Tibial nerve (tissue), 4 donors: Measurements from ENCODE around the gene AFMID.

ENCODE experiments used
- EP300 ChIP-seq, 2 donors: sonication (generic); formaldehyde crosslinking; IDR thresholded peaks; one replicate each; pipeline ENCODE4 v1.6.1; 2017; ENCODE audit warnings: antibody characterized with exemption in 2 of 2, mild to moderate bottlenecking in 1 of 2
- POLR2A ChIP-seq, 2 donors: fragments of 450-650 bp; IDR thresholded peaks; one replicate each; pipeline ENCODE4 v1.6.1; 2017; ENCODE audit warnings: antibody characterized with exemption in 2 of 2, mild to moderate bottlenecking in 2 of 2, moderate library complexity in 2 of 2
- TF ChIP-seq, protein P1 (sequence below), 5 experiments: fragments of 200-600 bp in 3 of 5; fragments of 450-650 bp in 2 of 5; sonication (generic) in 3 of 5; IDR thresholded peaks; one replicate each; pipeline ENCODE4 v1.5.1; 2016 to 2019; ENCODE audit warnings: antibody characterized with exemption in 5 of 5, mild to moderate bottlenecking in 3 of 5, moderate library complexity in 2 of 5

DNA sequence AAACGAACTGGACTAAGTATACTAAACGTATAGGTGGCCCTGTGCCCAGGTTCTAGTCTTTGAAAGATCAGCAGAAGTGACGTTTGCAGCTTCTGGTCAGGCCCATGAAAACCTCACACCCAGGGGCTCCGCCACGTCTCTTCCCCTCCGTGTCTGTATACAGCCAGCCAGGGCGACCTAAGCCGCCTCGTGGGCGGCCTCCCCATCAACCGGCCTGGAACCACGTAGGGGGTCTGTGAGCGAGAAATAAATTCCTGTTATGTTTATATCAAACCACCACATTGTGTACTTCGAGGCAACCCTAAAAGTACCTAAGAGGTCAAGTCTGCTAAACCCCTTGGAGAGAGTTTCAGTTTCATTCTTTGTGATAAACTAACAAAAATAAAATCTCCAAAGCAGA is 7.1 kb upstream of the AFMID start:
- TF ChIP-seq, protein P1, sequence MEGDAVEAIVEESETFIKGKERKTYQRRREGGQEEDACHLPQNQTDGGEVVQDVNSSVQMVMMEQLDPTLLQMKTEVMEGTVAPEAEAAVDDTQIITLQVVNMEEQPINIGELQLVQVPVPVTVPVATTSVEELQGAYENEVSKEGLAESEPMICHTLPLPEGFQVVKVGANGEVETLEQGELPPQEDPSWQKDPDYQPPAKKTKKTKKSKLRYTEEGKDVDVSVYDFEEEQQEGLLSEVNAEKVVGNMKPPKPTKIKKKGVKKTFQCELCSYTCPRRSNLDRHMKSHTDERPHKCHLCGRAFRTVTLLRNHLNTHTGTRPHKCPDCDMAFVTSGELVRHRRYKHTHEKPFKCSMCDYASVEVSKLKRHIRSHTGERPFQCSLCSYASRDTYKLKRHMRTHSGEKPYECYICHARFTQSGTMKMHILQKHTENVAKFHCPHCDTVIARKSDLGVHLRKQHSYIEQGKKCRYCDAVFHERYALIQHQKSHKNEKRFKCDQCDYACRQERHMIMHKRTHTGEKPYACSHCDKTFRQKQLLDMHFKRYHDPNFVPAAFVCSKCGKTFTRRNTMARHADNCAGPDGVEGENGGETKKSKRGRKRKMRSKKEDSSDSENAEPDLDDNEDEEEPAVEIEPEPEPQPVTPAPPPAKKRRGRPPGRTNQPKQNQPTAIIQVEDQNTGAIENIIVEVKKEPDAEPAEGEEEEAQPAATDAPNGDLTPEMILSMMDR (IDR thresholded peaks at IDR 0.05), result no peak
- TF ChIP-seq POLR2A (IDR thresholded peaks at IDR 0.05), result no peak
- TF ChIP-seq EP300 (IDR thresholded peaks at IDR 0.05), result no peak
